GM19193 (cell line): ENCODE measurements around the gene CYTH3.

Experiments used
- POLR2A ChIP-seq: IDR thresholded peaks from 4 replicates; pipeline ENCODE4 v1.6.1; 2011; ENCODE audit not compliant: insufficient read depth, insufficient read length; ENCODE audit errors: extremely low read depth

CYTH3 gene

GRCh38 chr7:6148724-6149360, 123.6 kb downstream of the CYTH3 start:
- TF ChIP-seq POLR2A: no peak

GRCh38 chr7:6147627-6148026, 124.8 kb downstream of the CYTH3 start:
- no peak for TF ChIP-seq POLR2A

DNA sequence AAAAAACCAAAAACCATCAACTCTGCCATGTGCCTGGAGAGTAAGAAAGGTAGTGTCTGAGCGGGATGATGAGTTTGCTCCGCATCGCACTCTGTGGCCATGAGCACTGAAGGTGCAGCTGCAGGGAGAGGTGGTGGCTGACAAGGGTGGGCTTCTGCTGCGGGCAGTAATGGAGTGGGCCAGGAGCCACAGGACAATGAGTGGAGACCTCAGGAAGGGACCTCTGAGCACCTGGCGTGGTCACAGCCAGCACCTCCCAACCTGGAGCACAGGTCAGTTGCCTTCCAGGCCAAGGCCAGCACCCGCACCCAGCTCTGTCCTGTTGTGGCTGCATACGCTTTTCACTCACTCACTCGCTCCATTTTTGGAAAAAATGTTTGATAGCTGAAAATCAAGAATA, 125.8 kb downstream of the CYTH3 start:
- TF ChIP-seq POLR2A: no peak

DNA sequence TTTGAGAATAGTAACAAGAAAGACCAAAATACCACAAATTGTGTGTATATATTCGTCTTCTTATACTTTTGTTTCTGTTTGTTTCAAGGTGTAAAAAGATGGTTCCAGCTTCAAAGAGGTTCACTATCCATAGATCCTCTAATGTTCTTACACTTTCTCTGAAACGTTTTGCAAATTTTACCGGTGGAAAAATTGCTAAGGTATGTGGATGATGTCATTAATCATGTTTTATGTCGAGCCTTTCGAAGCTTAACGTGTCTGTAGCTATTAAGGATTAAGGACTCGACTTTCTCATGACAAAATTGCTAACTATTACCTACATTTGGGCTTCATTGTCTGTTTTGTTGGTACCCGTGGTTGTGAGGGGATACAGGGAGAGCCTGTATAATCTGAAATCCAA, 128.4 kb downstream of the CYTH3 start:
- TF ChIP-seq POLR2A: no peak

DNA sequence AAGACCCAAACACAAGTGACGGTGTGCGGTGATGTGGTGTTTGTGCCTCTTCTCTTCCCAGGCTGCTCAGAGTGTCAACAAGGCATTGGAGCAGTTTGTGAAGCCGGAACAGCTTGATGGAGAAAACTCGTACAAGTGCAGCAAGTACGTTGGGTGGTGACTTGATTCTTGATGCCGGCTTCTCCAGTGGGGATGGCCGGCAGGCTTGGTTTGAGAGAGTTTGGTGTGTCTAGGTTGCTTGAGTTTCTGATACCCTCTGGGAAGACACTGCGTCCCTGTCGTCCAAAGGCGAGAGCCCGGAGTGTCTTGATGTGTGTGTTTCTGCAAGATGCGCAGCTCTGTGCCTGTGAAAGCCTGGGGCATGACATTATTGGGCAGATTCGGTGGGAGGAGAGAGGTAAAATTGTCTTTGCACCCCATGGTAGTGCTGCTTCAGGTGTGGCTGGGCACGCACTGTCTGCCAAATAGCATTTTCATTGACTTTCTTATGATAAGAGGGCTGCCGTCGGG, 129.5 kb downstream of the CYTH3 start:
- no peak for TF ChIP-seq POLR2A

GRCh38 chr7:6139189-6139996, 133.0 kb downstream of the CYTH3 start:
- TF ChIP-seq POLR2A: no peak

- TF ChIP-seq POLR2A: no peak
These were observed 135.9 kb downstream of the CYTH3 start for GRCh38 chr7:6136475-6136874.

GRCh38 chr7:6133249-6133648, 139.2 kb downstream of the CYTH3 start:
- no peak for TF ChIP-seq POLR2A

GRCh38 chr7:6130007-6130587, 142.3 kb downstream of the CYTH3 start:
- TF ChIP-seq POLR2A: no peak

GRCh38 chr7:6128205-6128604, 144.2 kb downstream of the CYTH3 start:
- TF ChIP-seq POLR2A: no peak

DNA sequence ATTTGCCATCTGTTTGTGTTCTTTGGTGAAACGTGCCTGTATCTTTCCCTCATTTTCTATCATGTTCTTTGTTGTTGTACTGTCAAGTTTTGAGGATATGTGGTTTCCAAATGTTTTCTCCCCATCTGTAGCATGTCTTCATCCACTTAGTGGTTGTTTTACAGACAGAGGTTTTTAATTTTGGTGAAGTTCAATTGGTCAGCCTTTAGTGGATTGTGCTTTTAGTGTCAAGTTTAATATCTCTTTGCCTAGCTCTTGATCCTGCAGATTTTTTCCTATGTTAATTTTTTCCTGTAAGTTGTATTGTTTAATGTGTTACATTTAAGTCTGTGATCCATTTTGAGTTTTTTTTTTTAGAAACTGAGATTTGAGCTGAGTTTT, 145.3 kb downstream of the CYTH3 start:
- TF ChIP-seq POLR2A: no peak

GRCh38 chr7:6123843-6124242, 148.6 kb downstream of the CYTH3 start:
- no peak for TF ChIP-seq POLR2A

DNA sequence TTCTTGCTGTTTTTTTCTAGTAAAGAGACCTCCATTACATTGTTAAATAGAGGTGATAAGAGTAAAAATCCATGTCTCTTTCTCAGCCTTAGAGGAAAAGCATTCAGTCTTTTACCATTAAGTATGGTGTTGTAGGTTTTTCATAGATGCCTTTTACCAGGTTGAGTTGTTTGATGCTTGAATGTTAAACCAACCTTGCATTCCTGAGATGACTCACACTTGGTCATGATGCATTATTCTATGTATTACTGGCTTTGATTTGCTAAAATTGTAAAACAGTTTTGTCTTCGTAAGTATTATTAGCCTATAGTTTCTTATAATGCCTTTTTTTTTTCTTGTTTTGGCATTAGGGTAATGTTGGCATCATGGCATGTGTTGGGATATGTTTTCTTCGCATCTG, 151.3 kb downstream of the CYTH3 start:
- no peak for TF ChIP-seq POLR2A

- TF ChIP-seq POLR2A: no peak
These were observed 154.9 kb downstream of the CYTH3 start for GRCh38 chr7:6117533-6117932.

DNA sequence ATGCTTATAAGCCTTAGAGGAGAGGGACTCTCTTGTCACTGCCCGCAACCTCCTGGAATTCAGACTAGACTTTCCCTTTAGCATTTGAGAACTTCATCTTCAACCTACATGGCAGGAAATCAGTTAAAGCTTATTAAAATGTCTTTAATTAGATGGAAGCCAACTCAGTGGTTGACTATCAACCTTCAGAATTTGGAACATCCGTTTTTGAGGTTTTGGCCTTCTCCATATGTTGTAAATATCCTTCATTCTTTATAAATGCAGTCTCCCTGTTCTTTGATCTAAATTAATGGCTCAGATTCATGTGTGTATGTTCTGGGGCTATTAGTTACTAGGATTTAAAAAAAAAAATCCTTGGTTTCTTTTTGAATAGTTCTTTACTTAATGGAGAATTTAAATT, 156.2 kb downstream of the CYTH3 start:
- TF ChIP-seq POLR2A: no peak
